A673 (cell line): ENCODE data around the gene OR51A4. TPM values are rescaled to one million over a fixed set of nuclear protein-coding genes. Genes with fewer than 3 reads are reported as not detected.

Experiments
- BruUV-seq: library from RNA; stranded (reverse); fragments of 400-500 nt; replicated peaks from 2 replicates; lab custom pipeline; 2021; lab: Mats Ljungman, UMichigan
- CTCF ChIA-PET: fragments of 300-600 bp; sonication (Branson Sonifier 250); formaldehyde crosslinking; loops from one replicate; lab custom pipeline; 2022; ENCODE audit warnings: antibody characterized with exemption; lab: Charles Lee
- POLR2A ChIA-PET: fragments of 300-600 bp; sonication (Branson Sonifier 250); formaldehyde crosslinking; loops from one replicate; lab custom pipeline; 2022; ENCODE audit warnings: antibody characterized with exemption; ENCODE audit not compliant: low non-redundant PET; lab: Charles Lee
- DNase-seq: peaks from one replicate; pipeline ENCODE4 v3.0.0-alpha.2; 2015; ENCODE audit warnings: low spot score
- H3K27ac ChIP-seq: fragments of 200-600 bp; sonication (generic); 2 replicates; pipeline ENCODE4 v1.5.1; 2016; ENCODE audit warnings: mixed run types, low read depth, mild to moderate bottlenecking, mixed read lengths, antibody characterized with exemption, low read length; ENCODE audit not compliant: poor library complexity, severe bottlenecking
- H3K27me3 ChIP-seq: fragments of 200-600 bp; sonication (generic); replicated peaks from 2 replicates; pipeline ENCODE4 v1.6.1; 2017; ENCODE audit warnings: mixed run types, low read depth, mild to moderate bottlenecking, mixed read lengths, antibody characterized with exemption, low read length; ENCODE audit not compliant: insufficient read depth, poor library complexity
- H3K36me3 ChIP-seq: fragments of 200-600 bp; sonication (generic); 2 replicates; pipeline ENCODE4 v1.6.1; 2016; ENCODE audit warnings: mixed run types, mild to moderate bottlenecking, mixed read lengths, antibody characterized with exemption, low read length; ENCODE audit not compliant: insufficient read depth, poor library complexity, severe bottlenecking
- H3K4me1 ChIP-seq: fragments of 200-600 bp; sonication (generic); 2 replicates; pipeline ENCODE4 v1.6.1; 2017; ENCODE audit warnings: mixed run types, mild to moderate bottlenecking, mixed read lengths, antibody characterized with exemption, low read length; ENCODE audit not compliant: insufficient read depth, poor library complexity, severe bottlenecking
- H3K4me3 ChIP-seq: fragments of 200-600 bp; sonication (generic); 2 replicates; pipeline ENCODE4 v1.5.1; 2016; ENCODE audit warnings: low read depth, mixed run types, mild to moderate bottlenecking, mixed read lengths, low read length; ENCODE audit not compliant: poor library complexity, severe bottlenecking
- H3K9me3 ChIP-seq: fragments of 200-600 bp; sonication (generic); 2 replicates; pipeline ENCODE4 v1.6.1; 2016; ENCODE audit warnings: mixed run types, low read depth, mild to moderate bottlenecking, mixed read lengths, antibody characterized with exemption, low read length; ENCODE audit not compliant: poor library complexity, severe bottlenecking
- CTCF ChIP-seq: fragments of 300-800, 200-600 bp; sonication (generic); conservative IDR thresholded peaks from 2 replicates; pipeline ENCODE4 v1.5.1; 2017; ENCODE audit warnings: low read depth, mild to moderate bottlenecking, antibody characterized with exemption, low read length, moderate library complexity, mixed read lengths
- EZH2 ChIP-seq: fragments of 200-600 bp; sonication (generic); IDR thresholded peaks from 2 replicates; pipeline ENCODE4 v1.6.1; 2017; ENCODE audit warnings: borderline replicate concordance, low read depth, mild to moderate bottlenecking, mixed read lengths, antibody characterized with exemption, low read length; ENCODE audit not compliant: poor library complexity, severe bottlenecking
- intact Hi-C: fragments of 100-400 bp; cut with micrococcal nuclease; formaldehyde crosslinking; loops from one replicate; pipeline ENCODE4 v1.10.0; 2022; ENCODE audit not compliant: unreplicated experiment
- total RNA-seq: library from RNA; stranded (reverse); gene quantifications from 2 replicates; pipeline ENCODE4 v1.2.3, GENCODE V29; 2021

The OR51A4 gene
- total RNA-seq, 1 experiment from 2014 or later = not detected

GRCh38 chr11:4975436-4975835, 28.0 kb upstream of the OR51A4 start:
- no peak overlapping the region for H3K4me3 ChIP-seq
- no TSS peak for BruUV-seq
- no peaks in the 10 kb centered on the region for H3K36me3 ChIP-seq
- DNase-seq = no peak
- H3K4me1 ChIP-seq = no peaks in the 10 kb centered on the region
- intact Hi-C loops = loop anchor here (5.0 kb wide), 1 partner anchor 43 kb away; no protein-coding TSS in a partner anchor
- POLR2A ChIA-PET = no interaction called here
- no peaks in the 10 kb centered on the region for H3K9me3 ChIP-seq
- no peaks in the 10 kb centered on the region for H3K27me3 ChIP-seq
- CTCF ChIA-PET = no interaction called here
- TF ChIP-seq CTCF (no peak), EZH2 (no peak)
- H3K27ac ChIP-seq = no peak overlapping the region

GRCh38 chr11:4962816-4963215, 15.4 kb upstream of the OR51A4 start:
- DNase-seq = no peak
- Histone ChIP-seq H3K4me3 (no peak overlapping the region), H3K4me1 (no peaks in the 10 kb centered on the region), H3K27ac (no peak overlapping the region), H3K9me3 (no peaks in the 10 kb centered on the region), H3K36me3 (no peaks in the 10 kb centered on the region), H3K27me3 (no peaks in the 10 kb centered on the region)
- ChIA-PET CTCF (no interaction called here), POLR2A (no interaction called here)
- no peak for TF ChIP-seq EZH2
- no peak for TF ChIP-seq CTCF
- intact Hi-C loops = no loop called here
- no TSS peak for BruUV-seq

- Histone ChIP-seq H3K27ac (no peak overlapping the region), H3K9me3 (no peaks in the 10 kb centered on the region), H3K4me3 (no peak overlapping the region), H3K4me1 (no peaks in the 10 kb centered on the region), H3K36me3 (no peaks in the 10 kb centered on the region), H3K27me3 (no peaks in the 10 kb centered on the region)
- no peak for TF ChIP-seq EZH2
- no peak for TF ChIP-seq CTCF
- BruUV-seq = no TSS peak
- DNase-seq = no peak
- ChIA-PET CTCF (no interaction called here), POLR2A (no interaction called here)
- intact Hi-C loops = no loop called here
Measured at GRCh38 chr11:4960877-4961276, 13.5 kb upstream of the OR51A4 start.
